Measurements from ENCODE around the gene ACTL8.

ACTL8 gene, protein sequence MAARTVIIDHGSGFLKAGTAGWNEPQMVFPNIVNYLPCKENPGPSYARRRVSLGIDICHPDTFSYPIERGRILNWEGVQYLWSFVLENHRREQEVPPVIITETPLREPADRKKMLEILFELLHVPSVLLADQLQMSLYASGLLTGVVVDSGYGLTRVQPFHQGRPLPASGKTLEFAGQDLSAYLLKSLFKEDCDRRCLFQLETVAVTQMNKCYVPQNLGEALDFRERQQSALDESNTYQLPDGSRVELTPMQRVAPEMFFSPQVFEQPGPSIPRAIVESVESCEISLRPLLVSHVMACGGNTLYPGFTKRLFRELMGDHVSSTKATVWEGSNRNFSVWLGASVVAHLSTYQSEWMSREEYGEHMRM

DNA sequence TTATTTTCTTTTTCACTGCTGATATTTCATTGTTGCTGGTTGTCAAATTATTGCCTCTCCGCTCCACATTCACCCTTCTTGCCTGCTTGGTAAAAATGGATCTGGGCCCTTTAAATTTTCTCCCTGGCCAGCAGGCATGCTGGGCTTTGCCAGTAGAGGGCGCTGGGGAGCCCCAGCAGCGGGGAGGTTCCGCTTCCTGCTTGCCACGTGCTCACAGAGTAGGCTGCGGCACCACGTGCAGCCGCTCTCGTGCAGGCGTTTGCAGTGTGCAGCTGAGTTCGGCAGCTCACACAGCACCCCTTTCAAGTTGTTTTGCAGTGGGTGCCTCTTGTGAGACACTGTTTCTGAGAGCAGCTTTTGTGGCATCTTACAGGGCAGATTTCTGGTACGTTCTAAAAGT, at the start of gene ACTL8:
Gene ACTL8 (plus strand): TSS at position 214 of the 400 bp plus-strand sequence. CDS start 67,676 bp downstream, outside the sequence.
- H3K27ac ChIP-seq, result no peak within 1 kb of the TSS
- H3K4me3 ChIP-seq (IDR thresholded peaks at IDR 0.05; ENCODE audit: insufficient read depth, low read depth, low read length), result no peak within 1 kb of the TSS
- no peaks in the 10 kb centered on the region for H4K20me1 ChIP-seq (ENCODE audit: insufficient read depth)
- H3K9ac ChIP-seq, result no peak within 1 kb of the TSS
- H3K79me2 ChIP-seq (ENCODE audit: insufficient read depth, low read depth), result no peaks in the 10 kb centered on the region
- H3K4me1 ChIP-seq (ENCODE audit: low read depth, poor library complexity, severe bottlenecking), result no peaks in the 10 kb centered on the region
- no peaks in the 10 kb centered on the region for H3K36me3 ChIP-seq (ENCODE audit: insufficient read depth)
- no peak within 1 kb of the TSS for H3K4me2 ChIP-seq
- no peak within 1 kb of the TSS for H2AFZ ChIP-seq (ENCODE audit: low read depth)
- H3K27me3 ChIP-seq (ENCODE audit: insufficient read depth, low read depth), result no peaks in the 10 kb centered on the region; the same call in 1 of the 2 replicates
- TF ChIP-seq, protein P1, sequence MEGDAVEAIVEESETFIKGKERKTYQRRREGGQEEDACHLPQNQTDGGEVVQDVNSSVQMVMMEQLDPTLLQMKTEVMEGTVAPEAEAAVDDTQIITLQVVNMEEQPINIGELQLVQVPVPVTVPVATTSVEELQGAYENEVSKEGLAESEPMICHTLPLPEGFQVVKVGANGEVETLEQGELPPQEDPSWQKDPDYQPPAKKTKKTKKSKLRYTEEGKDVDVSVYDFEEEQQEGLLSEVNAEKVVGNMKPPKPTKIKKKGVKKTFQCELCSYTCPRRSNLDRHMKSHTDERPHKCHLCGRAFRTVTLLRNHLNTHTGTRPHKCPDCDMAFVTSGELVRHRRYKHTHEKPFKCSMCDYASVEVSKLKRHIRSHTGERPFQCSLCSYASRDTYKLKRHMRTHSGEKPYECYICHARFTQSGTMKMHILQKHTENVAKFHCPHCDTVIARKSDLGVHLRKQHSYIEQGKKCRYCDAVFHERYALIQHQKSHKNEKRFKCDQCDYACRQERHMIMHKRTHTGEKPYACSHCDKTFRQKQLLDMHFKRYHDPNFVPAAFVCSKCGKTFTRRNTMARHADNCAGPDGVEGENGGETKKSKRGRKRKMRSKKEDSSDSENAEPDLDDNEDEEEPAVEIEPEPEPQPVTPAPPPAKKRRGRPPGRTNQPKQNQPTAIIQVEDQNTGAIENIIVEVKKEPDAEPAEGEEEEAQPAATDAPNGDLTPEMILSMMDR (conservative IDR thresholded peaks at IDR 0.05; ENCODE audit: low read depth, low read length), result peak; percentile 53; the same call in 1 of the 2 replicates

DNA sequence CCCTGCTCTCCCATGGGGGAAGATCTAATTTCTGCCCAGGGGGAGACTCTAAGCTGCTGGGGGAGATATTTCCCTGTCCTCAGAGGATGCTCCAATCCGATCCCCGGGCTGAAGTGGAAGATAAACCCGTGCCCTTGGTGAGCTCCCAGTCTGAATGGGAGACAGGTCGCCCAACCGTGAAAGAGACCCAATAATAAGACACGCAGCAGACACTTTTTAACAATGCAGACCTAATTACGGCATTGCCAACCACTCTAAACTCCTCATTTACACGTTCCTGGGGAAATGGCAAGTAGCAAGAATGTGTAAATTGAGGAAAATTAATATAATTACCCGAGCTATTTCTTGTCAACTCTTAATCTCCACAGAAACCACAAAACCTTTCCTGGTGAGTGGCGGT, 48.7 kb upstream of the ACTL8 start:
- no peak overlapping the region for H2AFZ ChIP-seq (ENCODE audit: low read depth)
- no peaks in the 10 kb centered on the region for H3K36me3 ChIP-seq (ENCODE audit: insufficient read depth)
- H4K20me1 ChIP-seq (ENCODE audit: insufficient read depth), result no peaks in the 10 kb centered on the region
- H3K4me2 ChIP-seq, result no peak overlapping the region
- no peaks in the 10 kb centered on the region for H3K4me1 ChIP-seq (ENCODE audit: low read depth, poor library complexity, severe bottlenecking)
- H3K9ac ChIP-seq, result no peak overlapping the region
- H3K4me3 ChIP-seq (IDR thresholded peaks at IDR 0.05; ENCODE audit: insufficient read depth, low read depth, low read length), result no peak overlapping the region
- H3K27me3 ChIP-seq (ENCODE audit: insufficient read depth, low read depth), result peaks cover 8% of the 10 kb centered on the region; the same call in 1 of the 2 replicates
- no peak overlapping the region for H3K27ac ChIP-seq
- TF ChIP-seq, protein P1 (conservative IDR thresholded peaks at IDR 0.05; ENCODE audit: low read depth, low read length), result no peak
- no peaks in the 10 kb centered on the region for H3K79me2 ChIP-seq (ENCODE audit: insufficient read depth, low read depth)

DNA sequence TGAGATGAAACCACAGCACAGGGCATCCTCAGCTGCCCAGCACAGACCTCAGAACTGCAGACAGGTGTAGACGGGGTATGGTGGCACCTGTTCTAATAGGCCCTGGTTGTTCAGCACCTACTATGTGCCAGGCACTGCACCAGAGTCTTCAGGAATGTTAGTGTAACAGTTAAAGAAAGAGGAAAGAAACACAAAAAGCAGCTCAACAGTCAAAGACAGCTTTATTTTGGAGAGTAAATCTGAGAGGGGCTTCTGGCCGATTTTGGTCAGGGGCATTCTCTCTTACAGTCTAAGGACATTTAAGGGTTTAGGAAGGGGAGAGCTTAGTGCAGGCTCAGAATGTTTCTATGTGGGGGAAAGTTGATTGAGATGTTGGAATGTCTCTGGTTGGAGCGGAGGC, 45.2 kb upstream of the ACTL8 start:
- H2AFZ ChIP-seq (ENCODE audit: low read depth), result no peak overlapping the region
- H3K4me2 ChIP-seq, result no peak overlapping the region
- no peak overlapping the region for H3K27ac ChIP-seq
- no peaks in the 10 kb centered on the region for H3K4me1 ChIP-seq (ENCODE audit: low read depth, poor library complexity, severe bottlenecking)
- H3K4me3 ChIP-seq (IDR thresholded peaks at IDR 0.05; ENCODE audit: insufficient read depth, low read depth, low read length), result no peak overlapping the region
- H3K9ac ChIP-seq, result no peak overlapping the region
- TF ChIP-seq, protein P1 (conservative IDR thresholded peaks at IDR 0.05; ENCODE audit: low read depth, low read length), result no peak
- no peaks in the 10 kb centered on the region for H3K36me3 ChIP-seq (ENCODE audit: insufficient read depth)
- H3K27me3 ChIP-seq (ENCODE audit: insufficient read depth, low read depth), result peaks cover 12% of the 10 kb centered on the region; the same call in 1 of the 2 replicates
- H3K79me2 ChIP-seq (ENCODE audit: insufficient read depth, low read depth), result no peaks in the 10 kb centered on the region
- no peaks in the 10 kb centered on the region for H4K20me1 ChIP-seq (ENCODE audit: insufficient read depth)

DNA sequence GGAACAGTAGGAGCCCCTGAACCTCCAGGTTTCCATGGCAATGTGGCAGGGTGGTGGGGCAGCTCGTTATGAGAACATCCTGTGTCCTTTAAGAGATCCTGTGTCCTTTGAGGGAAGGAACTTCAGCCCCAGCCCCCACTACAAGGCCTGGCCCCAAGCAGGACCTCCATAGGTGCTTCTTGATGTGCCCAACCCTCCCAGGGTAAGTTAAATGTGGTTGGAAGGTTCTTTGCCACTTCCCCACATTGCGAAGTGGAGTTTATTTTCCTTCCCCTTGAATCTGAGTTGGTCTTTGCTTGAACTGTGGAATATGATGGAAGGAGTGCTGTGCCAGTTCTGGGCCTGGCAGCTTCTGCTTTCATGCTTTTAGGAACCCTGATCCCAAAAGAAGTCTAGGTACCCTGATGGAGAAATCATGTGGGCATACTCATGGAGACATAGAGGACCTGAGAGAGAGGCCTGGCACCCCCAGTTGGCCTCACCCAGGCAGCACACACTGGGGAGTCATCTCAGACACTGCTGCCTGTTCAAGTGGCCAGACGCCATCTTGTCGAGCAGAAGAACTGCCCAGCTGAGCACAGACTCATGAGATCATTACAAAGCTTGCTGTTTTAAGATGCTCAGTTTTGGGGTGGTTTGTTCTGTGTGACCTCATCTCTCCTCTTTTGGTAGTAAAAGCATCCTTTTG, 44.1 kb upstream of the ACTL8 start:
- TF ChIP-seq, protein P1 (conservative IDR thresholded peaks at IDR 0.05; ENCODE audit: low read depth, low read length), result no peak
- H3K27me3 ChIP-seq (ENCODE audit: insufficient read depth, low read depth), result peaks cover 13% of the 10 kb centered on the region; the same call in 1 of the 2 replicates
- H3K79me2 ChIP-seq (ENCODE audit: insufficient read depth, low read depth), result no peaks in the 10 kb centered on the region
- H3K4me3 ChIP-seq (IDR thresholded peaks at IDR 0.05; ENCODE audit: insufficient read depth, low read depth, low read length), result no peak overlapping the region
- no peaks in the 10 kb centered on the region for H4K20me1 ChIP-seq (ENCODE audit: insufficient read depth)
- H3K27ac ChIP-seq, result no peak overlapping the region
- H3K36me3 ChIP-seq (ENCODE audit: insufficient read depth), result no peaks in the 10 kb centered on the region
- no peak overlapping the region for H2AFZ ChIP-seq (ENCODE audit: low read depth)
- no peak overlapping the region for H3K9ac ChIP-seq
- no peaks in the 10 kb centered on the region for H3K4me1 ChIP-seq (ENCODE audit: low read depth, poor library complexity, severe bottlenecking)
- H3K4me2 ChIP-seq, result no peak overlapping the region

Measured in KMS-11 (cell line).